Panc1 (cell line): ENCODE results near the gene ADAT3.

Experiments used
- POLR2AphosphoS5 ChIP-seq: IDR thresholded peaks from 2 replicates; pipeline ENCODE4 v1.6.1; 2012; ENCODE audit warnings: mild to moderate bottlenecking, low read depth, low read length, moderate library complexity
- SIN3A ChIP-seq: IDR thresholded peaks from 2 replicates; pipeline ENCODE4 v1.6.1; 2012; ENCODE audit warnings: low read depth, mild to moderate bottlenecking, low read length, moderate library complexity, borderline replicate concordance; ENCODE audit not compliant: insufficient read depth
- TCF7L2 ChIP-seq: IDR thresholded peaks from 2 replicates; pipeline ENCODE4 v1.6.1; 2011; ENCODE audit warnings: mild to moderate bottlenecking, low read depth, low read length, inconsistent platforms
- TF ChIP-seq, protein P1 (sequence below): fragments of 450-650 bp; IDR thresholded peaks from 2 replicates; pipeline ENCODE4 v1.5.1; 2017; ENCODE audit warnings: mild to moderate bottlenecking
- TF ChIP-seq, protein P2 (sequence below), 2 experiments: IDR thresholded peaks; 2 replicates each; pipeline ENCODE4 v1.6.1; 2011 to 2012; ENCODE audit warnings: low read depth in 2 of 2, control low read depth in 1 of 2, low read length in 1 of 2, mild to moderate bottlenecking in 1 of 2, moderate library complexity in 1 of 2; ENCODE audit not compliant: insufficient read depth in 1 of 2

DNA sequence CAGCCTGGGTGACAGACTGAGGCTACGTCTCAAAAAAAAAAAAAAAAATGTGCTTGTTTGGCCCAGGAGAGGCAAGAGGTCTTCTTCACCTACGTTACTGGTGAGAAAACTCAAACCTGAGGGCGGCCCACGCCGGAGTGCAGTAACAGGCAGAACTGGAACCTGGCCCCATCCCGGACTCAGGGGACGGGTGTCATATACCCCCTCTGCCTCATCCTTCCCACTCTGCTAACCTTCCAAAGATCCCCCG is 414 bp upstream of the ADAT3 start:
- TF ChIP-seq, protein P1, sequence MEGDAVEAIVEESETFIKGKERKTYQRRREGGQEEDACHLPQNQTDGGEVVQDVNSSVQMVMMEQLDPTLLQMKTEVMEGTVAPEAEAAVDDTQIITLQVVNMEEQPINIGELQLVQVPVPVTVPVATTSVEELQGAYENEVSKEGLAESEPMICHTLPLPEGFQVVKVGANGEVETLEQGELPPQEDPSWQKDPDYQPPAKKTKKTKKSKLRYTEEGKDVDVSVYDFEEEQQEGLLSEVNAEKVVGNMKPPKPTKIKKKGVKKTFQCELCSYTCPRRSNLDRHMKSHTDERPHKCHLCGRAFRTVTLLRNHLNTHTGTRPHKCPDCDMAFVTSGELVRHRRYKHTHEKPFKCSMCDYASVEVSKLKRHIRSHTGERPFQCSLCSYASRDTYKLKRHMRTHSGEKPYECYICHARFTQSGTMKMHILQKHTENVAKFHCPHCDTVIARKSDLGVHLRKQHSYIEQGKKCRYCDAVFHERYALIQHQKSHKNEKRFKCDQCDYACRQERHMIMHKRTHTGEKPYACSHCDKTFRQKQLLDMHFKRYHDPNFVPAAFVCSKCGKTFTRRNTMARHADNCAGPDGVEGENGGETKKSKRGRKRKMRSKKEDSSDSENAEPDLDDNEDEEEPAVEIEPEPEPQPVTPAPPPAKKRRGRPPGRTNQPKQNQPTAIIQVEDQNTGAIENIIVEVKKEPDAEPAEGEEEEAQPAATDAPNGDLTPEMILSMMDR: no peak
- TF ChIP-seq TCF7L2 (no peak), SIN3A (no peak), POLR2AphosphoS5 (no peak)
- TF ChIP-seq, protein P2, sequence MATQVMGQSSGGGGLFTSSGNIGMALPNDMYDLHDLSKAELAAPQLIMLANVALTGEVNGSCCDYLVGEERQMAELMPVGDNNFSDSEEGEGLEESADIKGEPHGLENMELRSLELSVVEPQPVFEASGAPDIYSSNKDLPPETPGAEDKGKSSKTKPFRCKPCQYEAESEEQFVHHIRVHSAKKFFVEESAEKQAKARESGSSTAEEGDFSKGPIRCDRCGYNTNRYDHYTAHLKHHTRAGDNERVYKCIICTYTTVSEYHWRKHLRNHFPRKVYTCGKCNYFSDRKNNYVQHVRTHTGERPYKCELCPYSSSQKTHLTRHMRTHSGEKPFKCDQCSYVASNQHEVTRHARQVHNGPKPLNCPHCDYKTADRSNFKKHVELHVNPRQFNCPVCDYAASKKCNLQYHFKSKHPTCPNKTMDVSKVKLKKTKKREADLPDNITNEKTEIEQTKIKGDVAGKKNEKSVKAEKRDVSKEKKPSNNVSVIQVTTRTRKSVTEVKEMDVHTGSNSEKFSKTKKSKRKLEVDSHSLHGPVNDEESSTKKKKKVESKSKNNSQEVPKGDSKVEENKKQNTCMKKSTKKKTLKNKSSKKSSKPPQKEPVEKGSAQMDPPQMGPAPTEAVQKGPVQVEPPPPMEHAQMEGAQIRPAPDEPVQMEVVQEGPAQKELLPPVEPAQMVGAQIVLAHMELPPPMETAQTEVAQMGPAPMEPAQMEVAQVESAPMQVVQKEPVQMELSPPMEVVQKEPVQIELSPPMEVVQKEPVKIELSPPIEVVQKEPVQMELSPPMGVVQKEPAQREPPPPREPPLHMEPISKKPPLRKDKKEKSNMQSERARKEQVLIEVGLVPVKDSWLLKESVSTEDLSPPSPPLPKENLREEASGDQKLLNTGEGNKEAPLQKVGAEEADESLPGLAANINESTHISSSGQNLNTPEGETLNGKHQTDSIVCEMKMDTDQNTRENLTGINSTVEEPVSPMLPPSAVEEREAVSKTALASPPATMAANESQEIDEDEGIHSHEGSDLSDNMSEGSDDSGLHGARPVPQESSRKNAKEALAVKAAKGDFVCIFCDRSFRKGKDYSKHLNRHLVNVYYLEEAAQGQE (IDR thresholded peaks at IDR 0.05; ENCODE audit: insufficient read depth in 1 of 2, low read depth in 2 of 2, low read length in 1 of 2): no peak
